ENCODE data around the gene MGME1.
A peak's percentile ranks its signal among the peaks of the same experiment; 100 is the strongest.

Gene MGME1

DNA sequence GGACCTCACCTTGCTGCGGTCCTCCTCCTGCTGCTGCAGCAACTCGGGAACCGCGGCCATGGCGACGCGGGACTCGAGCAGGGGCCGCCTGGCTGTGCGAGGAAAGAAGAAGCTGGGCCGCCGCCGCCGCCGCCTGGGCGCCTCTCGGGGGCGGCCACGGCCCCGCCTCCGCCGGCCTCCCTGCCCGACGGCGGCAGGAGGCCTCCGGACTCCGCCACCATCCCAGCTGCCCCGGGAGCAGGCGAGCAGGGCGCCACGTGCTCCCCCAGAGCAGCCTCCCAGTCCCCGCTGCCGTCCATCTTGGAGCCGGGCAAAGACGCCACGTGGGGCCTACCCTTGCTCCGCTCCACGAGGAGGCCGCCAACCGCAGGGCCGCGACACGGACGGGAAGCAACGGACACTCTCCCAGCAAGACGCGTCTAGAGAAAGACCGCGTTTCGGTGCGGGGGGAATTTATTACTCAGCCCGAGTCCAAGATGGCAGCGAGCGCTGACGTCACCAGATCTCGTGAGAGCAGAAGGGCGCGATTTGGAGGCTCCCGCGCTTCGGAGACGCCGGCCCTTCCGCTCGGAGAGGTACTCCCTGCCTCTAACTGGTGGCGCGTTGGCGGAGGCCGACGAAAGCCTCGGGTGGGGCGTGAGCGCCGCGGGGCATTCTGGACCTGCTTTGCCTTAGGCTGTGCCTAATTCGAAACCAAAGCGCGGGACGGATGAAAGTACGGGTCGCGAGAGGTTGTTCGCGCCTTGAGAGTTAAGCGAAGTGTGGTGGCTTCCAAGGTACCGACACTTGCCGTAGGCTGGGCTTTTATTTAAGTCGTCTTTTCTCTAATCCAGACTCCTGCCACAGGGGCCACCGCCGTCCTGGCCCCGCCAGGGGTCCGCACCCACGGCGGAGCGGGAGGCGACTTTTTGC is at the start of gene MGME1, which contains the start of gene SNX5:
Gene MGME1 (plus strand): TSS at position 653 of the 912 bp plus-strand sequence. CDS start 842 bp downstream, outside the sequence.
Gene SNX5 (minus strand): TSS at position 429 of the 912 bp plus-strand sequence. CDS start 369 bp downstream, at position 60.
- peak; percentile 99 for DNase-seq

- no peak for DNase-seq
These were observed 49.7 kb upstream of the MGME1 start for GRCh38 chr20:17919149-17919548.

DNA sequence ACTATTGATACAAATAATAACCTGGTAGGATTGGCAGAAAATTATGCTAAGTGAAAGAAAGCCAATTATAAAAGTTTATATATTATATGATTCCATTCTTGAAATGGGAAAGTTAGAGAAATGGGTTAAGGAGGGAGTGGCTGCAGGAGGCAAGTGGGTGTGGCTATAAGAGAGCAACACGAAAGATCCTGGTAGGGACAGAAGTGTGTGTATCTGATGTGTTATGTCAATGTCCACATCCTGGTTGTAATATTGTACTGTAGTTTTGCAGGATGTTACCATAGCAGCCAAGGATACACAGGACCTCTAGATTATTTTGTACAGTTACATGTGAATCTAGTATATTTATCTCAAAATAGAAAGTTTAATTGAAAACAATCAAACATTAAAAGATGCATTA is 47.0 kb upstream of the MGME1 start:
- DNase-seq: no peak

DNA sequence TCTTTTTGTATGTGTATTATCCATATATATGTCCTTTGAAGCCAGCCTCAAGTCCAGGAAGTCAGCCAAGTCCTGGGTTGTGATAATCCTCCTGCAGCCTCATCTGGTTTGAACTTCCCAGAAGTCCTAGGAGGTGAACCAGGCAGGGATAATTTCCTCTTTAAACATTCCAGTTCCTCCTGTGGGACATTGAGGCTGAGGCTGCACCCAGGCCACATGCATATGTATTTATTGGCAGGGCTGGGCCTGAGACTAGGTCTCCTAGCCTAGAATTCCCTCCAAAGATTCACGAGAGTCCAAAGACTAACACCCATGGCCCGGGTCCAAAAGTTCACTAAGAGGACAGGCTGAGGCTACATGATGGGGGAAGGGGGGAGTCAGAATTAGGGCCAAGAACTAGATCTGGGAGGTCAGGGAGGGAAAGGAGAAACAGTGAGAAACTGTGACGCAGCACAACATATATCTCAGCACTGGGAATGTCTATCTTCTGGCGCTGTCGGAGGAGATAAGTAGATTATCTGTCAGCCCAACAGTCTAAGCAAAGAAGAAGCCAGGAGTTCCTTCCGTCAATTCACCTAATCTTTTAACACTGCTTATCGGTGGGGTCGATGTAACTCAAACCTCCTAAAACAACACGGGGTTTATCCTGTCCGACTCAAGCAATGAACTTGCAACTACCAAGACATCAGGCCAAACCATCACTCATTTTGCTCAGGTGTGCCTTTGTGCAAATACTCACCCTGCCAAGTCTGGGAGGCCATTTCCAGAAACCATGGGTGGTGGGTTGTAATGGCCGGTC is 43.5 kb upstream of the MGME1 start:
- no peak for DNase-seq

- DNase-seq: no peak
These were observed 42.9 kb upstream of the MGME1 start for GRCh38 chr20:17925940-17926300.

GRCh38 chr20:17928211-17928611 is 40.6 kb upstream of the MGME1 start:
- DNase-seq: no peak

DNA sequence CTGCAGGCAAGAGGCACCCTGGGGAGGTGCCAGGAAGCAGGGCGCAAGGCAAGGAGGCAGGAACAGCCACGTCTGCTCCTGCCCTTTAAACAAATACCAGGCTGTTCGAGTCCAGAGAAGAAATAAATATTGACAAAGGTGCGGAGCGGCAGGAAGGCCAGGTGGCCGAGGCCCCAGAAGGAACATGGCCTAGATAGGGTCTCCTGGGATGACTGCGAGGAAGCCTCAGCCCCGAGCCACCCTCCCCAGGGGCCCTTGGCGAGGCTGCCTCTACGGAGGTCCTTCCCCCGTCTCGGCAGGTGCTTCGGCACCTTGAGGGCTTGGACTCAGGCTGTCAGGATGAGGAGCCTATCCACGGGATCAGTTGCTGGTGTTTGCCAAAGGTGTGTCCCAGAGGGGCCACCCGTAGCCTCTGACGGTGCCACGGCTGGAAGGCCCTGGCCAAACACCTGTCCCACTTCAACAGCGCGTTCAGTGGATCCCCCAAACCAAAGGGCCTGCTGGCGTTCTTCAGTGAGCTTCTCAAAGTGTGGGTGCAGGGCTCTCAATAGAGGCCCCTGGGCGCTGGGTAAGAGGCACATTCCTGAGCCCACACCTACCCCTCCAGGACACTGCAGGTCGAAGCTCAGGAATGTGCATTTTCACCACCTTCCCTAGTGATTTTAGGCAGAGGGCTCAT is 40.0 kb upstream of the MGME1 start:
- DNase-seq: no peak

DNA sequence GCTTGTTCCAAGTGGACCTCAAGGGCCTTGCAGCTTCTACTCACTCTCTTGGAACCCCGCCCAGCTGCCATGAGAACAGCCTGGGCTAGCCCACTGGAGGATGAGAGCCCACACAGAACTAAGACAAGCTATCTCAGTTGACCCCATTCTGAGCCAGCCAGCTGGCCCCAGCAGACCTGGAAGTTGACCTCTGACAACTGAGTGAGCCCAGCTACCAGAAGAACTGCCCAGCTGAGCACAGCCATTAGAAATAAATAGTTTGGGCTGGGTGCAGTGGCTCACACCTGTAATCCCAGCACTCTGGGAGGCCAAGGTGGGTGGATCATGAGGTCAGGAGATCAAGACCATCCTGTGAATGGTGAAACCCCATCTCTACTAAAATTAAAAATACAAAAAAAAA is 37.3 kb upstream of the MGME1 start:
- no peak for DNase-seq

DNA sequence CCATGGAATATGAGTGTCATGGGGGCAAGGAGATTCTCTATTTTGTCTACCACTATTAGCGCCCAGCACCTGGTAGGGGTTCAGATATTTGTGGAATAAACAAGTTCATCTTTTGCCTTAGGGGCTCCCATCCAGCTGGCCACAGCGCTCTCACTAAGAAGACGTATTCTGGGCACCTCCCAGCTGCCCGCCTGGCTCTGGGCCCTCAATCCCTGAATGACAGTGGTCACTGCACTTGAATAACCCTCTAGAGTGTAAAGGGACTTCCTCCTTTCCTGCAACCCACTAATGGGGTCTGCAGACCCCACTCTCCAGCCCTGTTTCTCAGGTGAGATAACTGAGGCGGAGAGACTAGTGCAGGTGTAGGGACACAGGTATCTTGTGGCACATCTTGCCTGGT is 36.4 kb upstream of the MGME1 start:
- DNase-seq: no peak

DNA sequence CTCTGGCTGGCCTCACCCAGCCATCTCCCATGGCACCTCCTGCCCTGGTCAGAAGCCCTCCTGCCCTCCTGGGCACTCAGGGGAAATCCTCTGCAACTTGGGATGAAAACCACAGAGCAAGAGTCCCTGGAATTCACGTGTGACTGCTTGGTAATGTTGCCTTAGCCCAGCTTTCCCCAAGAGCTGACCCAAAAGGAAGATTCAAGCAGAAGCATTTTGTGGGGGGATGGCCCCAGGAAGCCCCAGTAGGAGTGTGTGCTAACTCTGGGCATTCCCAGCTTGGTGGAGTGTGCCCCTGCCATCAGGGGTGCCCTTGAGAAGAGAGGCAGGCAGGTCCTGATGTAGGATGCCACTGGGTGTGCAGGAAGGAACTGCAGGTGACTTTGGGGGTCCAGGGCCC is 35.7 kb upstream of the MGME1 start:
- DNase-seq: no peak

GRCh38 chr20:17933711-17934110 is 35.1 kb upstream of the MGME1 start:
- no peak for DNase-seq

- DNase-seq: no peak
These were observed 34.5 kb upstream of the MGME1 start for GRCh38 chr20:17934141-17934862.

GRCh38 chr20:17935186-17935585 is 33.6 kb upstream of the MGME1 start:
- no peak for DNase-seq

DNA sequence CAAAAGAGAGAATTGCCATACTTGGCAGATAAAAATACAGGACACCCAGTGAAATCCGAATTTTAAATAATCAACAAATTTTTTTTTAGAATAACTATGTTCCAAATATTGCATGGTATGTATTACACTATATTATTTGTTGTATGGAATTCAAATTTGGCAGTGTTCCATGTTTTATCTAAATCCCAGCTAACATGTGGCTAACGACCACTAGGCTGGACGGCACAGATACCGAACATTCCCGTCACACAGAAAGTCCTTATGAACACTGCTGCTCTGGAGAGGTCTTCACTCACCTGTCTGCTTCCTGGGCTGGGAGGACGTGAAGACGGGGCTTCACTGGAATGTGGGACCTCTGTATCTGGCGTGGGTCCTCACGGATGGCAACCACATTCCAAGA is 33.1 kb upstream of the MGME1 start:
- DNase-seq: no peak

DNA sequence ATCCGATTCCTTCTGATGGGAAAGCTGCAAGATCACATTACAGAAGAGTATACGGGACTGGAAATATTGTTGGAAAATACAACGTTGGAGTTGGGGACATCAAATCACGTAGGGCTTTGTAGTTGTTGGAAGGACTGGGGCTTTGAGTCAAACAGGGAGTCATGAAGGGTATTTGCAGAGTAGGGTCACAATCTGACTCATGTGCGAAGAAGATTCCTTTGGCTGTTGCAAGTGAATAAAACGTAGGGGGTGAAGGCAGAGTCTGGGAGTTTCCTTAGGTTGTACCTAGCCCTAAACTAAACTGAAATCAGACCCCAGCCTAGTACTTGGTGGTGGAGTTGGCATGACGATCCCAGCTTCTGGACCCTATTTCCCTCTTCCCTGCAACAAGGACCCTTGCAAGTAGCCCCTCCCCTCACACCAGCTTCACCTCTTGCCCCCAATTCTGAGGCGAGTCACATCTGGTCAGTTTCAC is 32.5 kb upstream of the MGME1 start:
- no peak for DNase-seq

- no peak for DNase-seq
These were observed 31.8 kb upstream of the MGME1 start for GRCh38 chr20:17936761-17937732.

DNA sequence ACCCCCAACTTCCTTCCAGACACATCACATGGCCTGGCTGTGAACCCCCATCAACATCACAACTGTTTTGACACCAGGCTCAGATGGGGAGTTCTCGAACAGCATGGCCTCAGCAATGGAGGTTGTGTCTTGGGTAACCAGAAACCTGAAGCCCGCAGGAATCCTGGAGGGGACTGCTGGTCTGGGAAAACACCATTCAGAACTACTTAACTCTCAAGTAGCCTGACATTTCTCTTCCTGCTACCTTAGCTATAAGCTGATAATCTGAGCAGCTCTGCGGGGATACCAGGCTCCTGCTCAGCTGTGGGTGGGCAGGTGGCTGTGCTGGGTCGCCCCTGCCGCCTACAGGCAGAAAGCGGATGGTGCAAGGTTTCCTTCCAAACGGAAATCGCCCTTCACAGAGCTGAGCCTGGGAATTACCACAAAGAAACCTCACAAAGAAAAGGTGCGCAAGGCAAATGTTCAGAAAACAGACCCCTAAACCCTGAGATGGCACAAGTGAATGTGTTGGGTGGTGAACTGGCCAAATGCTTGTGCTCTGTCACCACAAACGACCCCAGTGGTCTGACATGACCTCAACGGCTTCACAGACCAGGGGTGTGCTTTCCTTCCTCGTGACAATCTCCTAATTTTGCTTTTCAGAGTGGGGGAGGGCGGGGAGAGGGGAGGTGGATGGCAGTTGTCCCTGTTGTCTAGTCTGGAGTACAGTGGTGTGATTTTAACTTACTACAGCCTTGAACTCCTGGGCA is 29.8 kb upstream of the MGME1 start:
- DNase-seq: peak; percentile 29 to 51

GRCh38 chr20:17939622-17940223 is 29.1 kb upstream of the MGME1 start:
- no peak for DNase-seq

DNA sequence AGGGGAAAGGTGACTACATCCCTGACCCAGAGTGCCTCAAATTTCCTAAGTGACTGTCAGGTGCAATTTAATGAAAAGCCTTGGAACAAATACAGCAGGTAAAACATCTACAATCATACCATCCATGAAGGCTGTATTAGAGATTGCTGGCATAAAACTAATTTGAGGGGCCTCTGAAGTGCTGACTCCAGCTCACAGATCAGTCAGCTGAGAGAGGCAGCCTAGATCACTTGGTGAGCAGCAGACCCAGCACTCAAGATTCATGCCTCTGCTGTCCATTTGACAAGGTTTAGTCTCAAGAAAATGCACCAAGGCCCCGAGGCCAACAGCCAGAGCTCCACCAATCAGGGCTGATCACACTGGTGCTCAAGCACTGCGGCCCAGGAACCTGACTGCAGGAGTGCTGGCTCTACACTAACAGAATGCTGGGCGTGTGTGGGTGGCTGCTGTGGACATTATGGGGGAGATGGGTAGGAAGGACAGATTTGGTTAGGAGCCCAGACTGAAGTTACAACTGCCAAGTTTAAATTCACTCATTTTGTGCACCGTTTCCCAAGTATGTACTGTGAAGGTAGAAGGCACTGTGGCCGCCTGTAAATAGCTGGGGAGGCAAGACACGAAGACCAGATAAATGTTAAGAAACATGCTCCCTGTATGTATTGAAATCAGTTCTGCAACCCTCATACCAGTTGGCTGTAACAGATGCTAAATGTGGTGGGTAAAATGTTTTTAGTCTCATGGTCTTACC is 28.4 kb upstream of the MGME1 start:
- no peak for DNase-seq
